Right atrium auricular region (tissue), 2 donors: Measurements from ENCODE around the gene SYTL2. TPM values are rescaled to one million over a fixed set of nuclear protein-coding genes. Genes with fewer than 3 reads are reported as not detected.

Experiments used
- DNase-seq: peaks from one replicate; pipeline ENCODE4 v3.0.0-alpha.2; 2019; ENCODE audit warnings: low spot score
- H3K27ac ChIP-seq, 2 donors: fragments of 200-600 bp; sonication (generic); 1 replicate in 1 of 2; 2 replicates in 1 of 2; pipeline ENCODE4 v1.5.1; 2016 to 2019
- H3K27me3 ChIP-seq, 2 donors: fragments of 200-600 bp; sonication (generic); one replicate each; pipeline versions ENCODE4 v1.5.1 to v1.6.0; 2017 to 2019
- H3K36me3 ChIP-seq: fragments of 200-600 bp; sonication (generic); one replicate; pipeline ENCODE4 v1.5.1; 2016
- H3K4me1 ChIP-seq, 2 donors: fragments of 200-600 bp; sonication (generic); one replicate each; pipeline versions ENCODE4 v1.5.1 to v1.6.0; 2017 to 2019
- H3K4me3 ChIP-seq, 2 donors: fragments of 200-600 bp; sonication (generic); 1 replicate in 1 of 2; 2 replicates in 1 of 2; pipeline ENCODE4 v1.5.1; 2017 to 2019; ENCODE audit warnings: mild to moderate bottlenecking in 1 of 2, moderate library complexity in 1 of 2
- H3K9me3 ChIP-seq, 2 donors: fragments of 200-600 bp; sonication (generic); one replicate each; pipeline ENCODE4 v1.5.1; 2019
- total RNA-seq, 2 donors: library from RNA; depleted of rRNA; stranded (reverse); fragments of >200 nt; gene quantifications; one replicate each; pipeline ENCODE4 v1.1.0, GENCODE V29; 2016
- TF ChIP-seq, protein P1 (sequence below), 2 donors: fragments of 200-600 bp; sonication (generic); IDR thresholded peaks; one replicate each; pipeline ENCODE4 v1.5.1; 2019; ENCODE audit warnings: antibody characterized with exemption in 2 of 2

SYTL2 gene
- total RNA-seq, 2 donors from 2014 or later = 5.0 to 12.1 TPM

DNA sequence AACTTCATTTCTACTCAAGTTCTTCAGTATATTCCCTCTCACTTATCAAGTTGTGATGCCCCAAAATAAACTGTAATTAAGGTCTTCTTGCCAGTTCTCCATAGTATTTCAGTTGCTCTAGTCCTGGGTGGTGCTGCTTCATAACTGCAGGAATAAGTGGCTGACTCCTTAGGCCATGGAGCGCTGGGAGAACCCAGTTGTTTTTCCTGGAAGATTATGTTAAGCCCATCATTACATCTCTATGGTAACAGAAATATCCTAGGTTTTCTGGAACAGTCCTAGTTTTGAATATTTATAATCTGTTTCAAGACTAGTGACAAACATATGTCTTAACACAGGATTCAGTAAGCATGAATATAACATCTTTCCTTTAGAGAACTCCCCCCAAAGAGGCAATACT lies 7.6 kb downstream of the SYTL2 start:
- TF ChIP-seq, protein P1, sequence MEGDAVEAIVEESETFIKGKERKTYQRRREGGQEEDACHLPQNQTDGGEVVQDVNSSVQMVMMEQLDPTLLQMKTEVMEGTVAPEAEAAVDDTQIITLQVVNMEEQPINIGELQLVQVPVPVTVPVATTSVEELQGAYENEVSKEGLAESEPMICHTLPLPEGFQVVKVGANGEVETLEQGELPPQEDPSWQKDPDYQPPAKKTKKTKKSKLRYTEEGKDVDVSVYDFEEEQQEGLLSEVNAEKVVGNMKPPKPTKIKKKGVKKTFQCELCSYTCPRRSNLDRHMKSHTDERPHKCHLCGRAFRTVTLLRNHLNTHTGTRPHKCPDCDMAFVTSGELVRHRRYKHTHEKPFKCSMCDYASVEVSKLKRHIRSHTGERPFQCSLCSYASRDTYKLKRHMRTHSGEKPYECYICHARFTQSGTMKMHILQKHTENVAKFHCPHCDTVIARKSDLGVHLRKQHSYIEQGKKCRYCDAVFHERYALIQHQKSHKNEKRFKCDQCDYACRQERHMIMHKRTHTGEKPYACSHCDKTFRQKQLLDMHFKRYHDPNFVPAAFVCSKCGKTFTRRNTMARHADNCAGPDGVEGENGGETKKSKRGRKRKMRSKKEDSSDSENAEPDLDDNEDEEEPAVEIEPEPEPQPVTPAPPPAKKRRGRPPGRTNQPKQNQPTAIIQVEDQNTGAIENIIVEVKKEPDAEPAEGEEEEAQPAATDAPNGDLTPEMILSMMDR (IDR thresholded peaks at IDR 0.05) = no peak
- DNase-seq = no peak
- H3K36me3 ChIP-seq = no peaks in the 10 kb centered on the region
- H3K9me3 ChIP-seq = no peaks in the 10 kb centered on the region
- H3K27ac ChIP-seq = no peak overlapping the region
- H3K27me3 ChIP-seq = no peaks in the 10 kb centered on the region
- no peaks in the 10 kb centered on the region for H3K4me1 ChIP-seq
- H3K4me3 ChIP-seq = no peak overlapping the region

GRCh38 chr11:85801527-85801926 lies 9.4 kb downstream of the SYTL2 start:
- Histone ChIP-seq H3K27ac (no peak overlapping the region), H3K27me3 (no peaks in the 10 kb centered on the region), H3K9me3 (no peaks in the 10 kb centered on the region), H3K36me3 (no peaks in the 10 kb centered on the region), H3K4me1 (no peaks in the 10 kb centered on the region), H3K4me3 (no peak overlapping the region)
- TF ChIP-seq, protein P1 (IDR thresholded peaks at IDR 0.05) = no peak
- no peak for DNase-seq

DNA sequence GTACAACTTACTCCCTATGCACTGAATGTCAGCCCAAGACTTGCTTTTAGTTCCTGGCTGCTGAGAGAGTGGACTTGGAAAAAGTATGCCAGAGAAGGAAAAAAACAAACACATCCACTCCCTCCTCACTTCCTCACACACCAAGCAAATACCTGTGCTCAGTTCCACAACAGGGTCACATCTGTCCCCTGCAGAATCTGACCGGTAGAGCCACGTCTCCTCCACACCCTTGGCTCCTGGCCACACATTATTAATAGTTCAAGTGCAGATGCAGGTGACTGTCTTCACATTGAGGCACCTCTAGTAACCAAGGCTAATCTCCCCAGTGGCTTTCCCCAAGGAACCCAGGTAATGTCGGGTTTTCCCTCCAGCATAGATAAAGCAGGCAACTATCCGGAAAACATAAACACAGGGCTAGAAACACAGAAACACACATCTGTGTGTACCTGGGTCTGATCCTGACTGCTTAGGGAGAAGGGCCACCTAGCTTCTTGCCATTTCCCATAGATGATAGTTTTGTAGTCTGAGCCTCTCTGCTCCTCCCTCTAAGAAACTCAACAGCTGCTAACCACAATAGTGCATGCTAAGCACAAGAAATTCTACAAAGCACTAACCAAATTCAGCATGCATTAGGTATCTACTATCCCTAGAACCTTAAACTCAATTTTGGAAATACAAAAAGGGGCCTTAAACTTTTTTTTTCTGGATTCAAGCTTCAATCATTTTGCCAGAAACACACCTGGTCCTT lies 10.2 kb downstream of the SYTL2 start:
- Histone ChIP-seq H3K4me3 (no peak overlapping the region), H3K27me3 (no peaks in the 10 kb centered on the region), H3K36me3 (no peaks in the 10 kb centered on the region), H3K4me1 (no peaks in the 10 kb centered on the region), H3K27ac (no peak overlapping the region), H3K9me3 (no peaks in the 10 kb centered on the region)
- DNase-seq = no peak
- TF ChIP-seq, protein P1 (IDR thresholded peaks at IDR 0.05) = no peak

DNA sequence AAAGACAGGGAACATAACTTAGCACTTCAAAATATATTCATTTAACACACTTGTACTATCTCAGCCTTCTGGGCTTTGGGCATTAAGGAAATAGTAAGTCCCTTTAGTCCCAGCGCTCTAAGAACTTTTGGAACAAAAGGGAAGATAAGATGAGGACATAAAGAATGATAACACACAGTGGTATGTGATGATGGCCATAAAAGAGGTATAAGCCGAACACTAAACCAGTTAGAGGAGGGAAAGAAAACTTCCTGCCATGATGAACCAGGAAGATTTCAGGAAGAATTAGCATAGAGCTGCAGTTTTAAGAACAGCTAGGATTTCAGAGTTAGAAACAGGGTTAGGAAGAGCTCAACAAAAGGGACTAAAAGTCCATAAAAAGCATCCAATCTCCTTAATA lies 11.8 kb downstream of the SYTL2 start:
- no peak overlapping the region for H3K27ac ChIP-seq
- H3K36me3 ChIP-seq = no peaks in the 10 kb centered on the region
- H3K27me3 ChIP-seq = no peaks in the 10 kb centered on the region
- no peaks in the 10 kb centered on the region for H3K9me3 ChIP-seq
- TF ChIP-seq, protein P1 (IDR thresholded peaks at IDR 0.05) = no peak
- no peak for DNase-seq
- H3K4me1 ChIP-seq = no peaks in the 10 kb centered on the region
- H3K4me3 ChIP-seq = no peak overlapping the region

- Histone ChIP-seq H3K9me3 (no peaks in the 10 kb centered on the region), H3K27me3 (no peaks in the 10 kb centered on the region), H3K27ac (no peak overlapping the region), H3K4me3 (no peak overlapping the region), H3K4me1 (no peaks in the 10 kb centered on the region), H3K36me3 (no peaks in the 10 kb centered on the region)
- TF ChIP-seq, protein P1 (IDR thresholded peaks at IDR 0.05) = no peak
- DNase-seq = no peak
Observed at GRCh38 chr11:85798361-85798760, 12.6 kb downstream of the SYTL2 start.
